Measurements from ENCODE around the gene EPS15. TPM values are rescaled to one million over a fixed set of nuclear protein-coding genes. Genes with fewer than 3 reads are reported as not detected.
"Not testable (repeated sequence)": the region's sequence is repeated elsewhere in the genome, so short reads cannot be mapped to it uniquely, and the experiment has no call there.

The EPS15 gene
- total and polyA plus RNA-seq, 2 experiments from 2014 or later = 14.9 to 46.0 TPM

GRCh38 chr1:51325878-51326755, 192.9 kb downstream of the EPS15 start:
- H3K4me2 ChIP-seq = no peak overlapping the region
- H2AFZ ChIP-seq = no peak overlapping the region
- H4K20me1 ChIP-seq (ENCODE audit: insufficient read depth, poor library complexity, severe bottlenecking) = no peaks in the 10 kb centered on the region
- H3K27ac ChIP-seq = no peak overlapping the region
- no peaks in the 10 kb centered on the region for H3K36me3 ChIP-seq (replicated peaks; ENCODE audit: insufficient read depth, low read depth)
- H3K79me2 ChIP-seq = no peaks in the 10 kb centered on the region
- H3K4me3 ChIP-seq = no peak overlapping the region
- DNase-seq (ENCODE audit: low spot score) = no peak
- peaks cover 6% of the 10 kb centered on the region for H3K4me1 ChIP-seq (ENCODE audit: insufficient read depth)
- H3K27me3 ChIP-seq = no peaks in the 10 kb centered on the region
- no peak for TF ChIP-seq EZH2 (IDR thresholded peaks at IDR 0.05; ENCODE audit: borderline replicate concordance)
- WGBS (ENCODE audit: low lambda C conversion rate, missing lambda C conversion rate) = 80% methylated on average over 16 of the region's 16 CpGs
- no peaks in the 10 kb centered on the region for H3K9me2 ChIP-seq (replicated peaks; ENCODE audit: insufficient read depth)
- H3K9me3 ChIP-seq (ENCODE audit: low read depth) = no peaks in the 10 kb centered on the region

GRCh38 chr1:51325391-51325790, 193.7 kb downstream of the EPS15 start:
- Histone ChIP-seq H3K79me2 (no peaks in the 10 kb centered on the region), H2AFZ (no peak overlapping the region), H3K4me2 (no peak overlapping the region), H3K4me3 (no peak overlapping the region), H3K36me3 (replicated peaks; ENCODE audit: insufficient read depth, low read depth) (no peaks in the 10 kb centered on the region), H3K27ac (no peak overlapping the region), H3K9me3 (ENCODE audit: low read depth) (no peaks in the 10 kb centered on the region), H3K9me2 (replicated peaks; ENCODE audit: insufficient read depth) (no peaks in the 10 kb centered on the region), H3K27me3 (no peaks in the 10 kb centered on the region), H3K4me1 (ENCODE audit: insufficient read depth) (peaks cover 6% of the 10 kb centered on the region), H4K20me1 (ENCODE audit: insufficient read depth, poor library complexity, severe bottlenecking) (no peaks in the 10 kb centered on the region)
- TF ChIP-seq EZH2phosphoT487 (IDR thresholded peaks at IDR 0.05; ENCODE audit: low read depth, severe bottlenecking, unreplicated experiment) (no peak), EZH2 (IDR thresholded peaks at IDR 0.05; ENCODE audit: borderline replicate concordance) (no peak)
- TF ChIP-seq, protein P1, sequence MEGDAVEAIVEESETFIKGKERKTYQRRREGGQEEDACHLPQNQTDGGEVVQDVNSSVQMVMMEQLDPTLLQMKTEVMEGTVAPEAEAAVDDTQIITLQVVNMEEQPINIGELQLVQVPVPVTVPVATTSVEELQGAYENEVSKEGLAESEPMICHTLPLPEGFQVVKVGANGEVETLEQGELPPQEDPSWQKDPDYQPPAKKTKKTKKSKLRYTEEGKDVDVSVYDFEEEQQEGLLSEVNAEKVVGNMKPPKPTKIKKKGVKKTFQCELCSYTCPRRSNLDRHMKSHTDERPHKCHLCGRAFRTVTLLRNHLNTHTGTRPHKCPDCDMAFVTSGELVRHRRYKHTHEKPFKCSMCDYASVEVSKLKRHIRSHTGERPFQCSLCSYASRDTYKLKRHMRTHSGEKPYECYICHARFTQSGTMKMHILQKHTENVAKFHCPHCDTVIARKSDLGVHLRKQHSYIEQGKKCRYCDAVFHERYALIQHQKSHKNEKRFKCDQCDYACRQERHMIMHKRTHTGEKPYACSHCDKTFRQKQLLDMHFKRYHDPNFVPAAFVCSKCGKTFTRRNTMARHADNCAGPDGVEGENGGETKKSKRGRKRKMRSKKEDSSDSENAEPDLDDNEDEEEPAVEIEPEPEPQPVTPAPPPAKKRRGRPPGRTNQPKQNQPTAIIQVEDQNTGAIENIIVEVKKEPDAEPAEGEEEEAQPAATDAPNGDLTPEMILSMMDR (IDR thresholded peaks at IDR 0.05; ENCODE audit: poor library complexity) = no peak
- no peak for DNase-seq (ENCODE audit: low spot score)
- 92% methylated on average over 1 of the region's 1 CpG for WGBS (ENCODE audit: low lambda C conversion rate, missing lambda C conversion rate)

DNA sequence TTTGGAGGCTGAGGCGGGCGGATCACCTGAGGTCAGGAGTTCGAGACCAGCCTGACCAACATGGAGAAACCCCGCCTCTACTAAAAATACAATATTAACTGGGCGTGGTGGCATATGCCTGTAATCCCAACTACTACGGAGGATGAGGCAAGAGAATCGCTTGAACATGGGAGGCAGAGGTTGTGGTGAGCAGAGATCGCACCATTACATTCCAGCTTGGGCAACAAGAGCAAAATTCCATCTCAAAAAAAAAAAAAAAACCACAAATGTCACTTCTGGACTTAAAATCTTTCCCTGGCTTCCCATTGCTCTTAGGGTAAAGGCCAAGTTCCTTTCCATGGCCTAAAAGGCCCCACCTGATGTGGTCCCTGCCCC, 194.1 kb downstream of the EPS15 start:
- not testable (repeated sequence) for H2AFZ ChIP-seq; H3K27me3 ChIP-seq; H3K4me2 ChIP-seq; H3K4me3 ChIP-seq; DNase-seq (ENCODE audit: low spot score); H3K79me2 ChIP-seq; H4K20me1 ChIP-seq (ENCODE audit: insufficient read depth, poor library complexity, severe bottlenecking); H3K9me2 ChIP-seq (replicated peaks; ENCODE audit: insufficient read depth); H3K36me3 ChIP-seq (replicated peaks; ENCODE audit: insufficient read depth, low read depth); H3K9me3 ChIP-seq (ENCODE audit: low read depth); H3K27ac ChIP-seq; H3K4me1 ChIP-seq (ENCODE audit: insufficient read depth)
- 95% methylated on average over 8 of the region's 8 CpGs for WGBS (ENCODE audit: low lambda C conversion rate, missing lambda C conversion rate)

DNA sequence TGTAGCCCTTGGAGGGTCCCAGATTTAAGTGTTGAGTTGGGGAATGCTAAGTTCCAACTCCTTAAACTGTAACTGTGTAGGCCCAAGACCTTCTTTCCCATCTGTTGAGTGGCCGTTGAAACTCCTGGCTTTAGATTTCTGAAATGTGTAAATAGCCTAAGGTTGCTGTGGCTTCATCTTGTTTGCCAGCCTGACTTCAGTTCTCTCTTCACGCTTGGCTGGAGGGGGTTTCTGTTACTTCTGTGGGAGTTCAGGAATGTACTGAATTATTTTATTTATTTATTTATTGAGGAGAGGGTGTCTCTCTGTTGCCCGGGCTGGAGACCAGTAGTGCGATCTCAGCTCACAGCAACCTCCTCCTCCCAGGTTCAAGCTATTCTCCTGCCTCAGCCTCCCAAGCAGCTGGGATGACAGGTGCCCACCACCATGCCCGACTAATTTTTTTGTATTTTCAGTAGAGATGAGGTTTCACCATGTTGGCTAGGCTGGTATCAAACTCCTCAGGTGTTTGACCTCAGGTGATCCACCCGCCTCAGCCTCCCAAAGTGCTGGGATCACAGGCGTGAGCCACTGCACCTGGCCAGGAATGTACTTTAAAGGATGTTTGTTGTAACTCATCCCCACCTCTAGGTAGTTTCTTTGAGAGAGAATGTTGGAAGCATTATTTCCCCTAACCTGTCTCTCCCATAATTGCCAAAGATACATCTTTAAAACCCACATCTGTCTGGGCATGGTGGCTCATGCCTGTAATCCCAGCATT, 194.6 kb downstream of the EPS15 start:
- no peak for DNase-seq (ENCODE audit: low spot score)
- Histone ChIP-seq H3K79me2 (no peaks in the 10 kb centered on the region), H3K4me1 (ENCODE audit: insufficient read depth) (no peaks in the 10 kb centered on the region), H3K27me3 (no peaks in the 10 kb centered on the region), H3K9me2 (replicated peaks; ENCODE audit: insufficient read depth) (no peaks in the 10 kb centered on the region), H3K27ac (no peak overlapping the region), H4K20me1 (ENCODE audit: insufficient read depth, poor library complexity, severe bottlenecking) (no peaks in the 10 kb centered on the region), H3K36me3 (replicated peaks; ENCODE audit: insufficient read depth, low read depth) (no peaks in the 10 kb centered on the region), H3K4me2 (no peak overlapping the region), H3K9me3 (ENCODE audit: low read depth) (no peaks in the 10 kb centered on the region), H2AFZ (no peak overlapping the region), H3K4me3 (no peak overlapping the region)
- WGBS (ENCODE audit: low lambda C conversion rate, missing lambda C conversion rate) = 82% methylated on average over 7 of the region's 7 CpGs
- TF ChIP-seq EZH2 (IDR thresholded peaks at IDR 0.05; ENCODE audit: borderline replicate concordance) = no peak
- TF ChIP-seq EZH2phosphoT487 (IDR thresholded peaks at IDR 0.05; ENCODE audit: low read depth, severe bottlenecking, unreplicated experiment) = no peak
- TF ChIP-seq, protein P1 (IDR thresholded peaks at IDR 0.05; ENCODE audit: poor library complexity) = no peak

Measured in hepatocyte (in vitro differentiated cells).